Activated T-cell treated with anti-CD3 and anti-CD28 coated beads for 48 hours (primary cell): ENCODE data around the gene PCDHB11.
"Not testable (repeated sequence)": the region's sequence is repeated elsewhere in the genome, so short reads cannot be mapped to it uniquely, and the experiment has no call there.

Experiments
- DNase-seq: peaks from one replicate; pipeline ENCODE4 v3.0.0-alpha.2; 2020; ENCODE audit warnings: low read depth

PCDHB11 gene

GRCh38 chr5:141241496-141241895 is 42.1 kb downstream of the PCDHB11 start:
- DNase-seq: no peak

- DNase-seq: no peak
These were observed 45.9 kb downstream of the PCDHB11 start, which contains the start of gene PCDHB15 for GRCh38 chr5:141245250-141245717. PCDHB15 (plus strand) TSS chr5:141245395; CDS start chr5:141245579, 184 bp downstream.

- not testable (repeated sequence) for DNase-seq
These were observed 47.5 kb downstream of the PCDHB11 start for GRCh38 chr5:141246971-141247370.

GRCh38 chr5:141247434-141247833 is 48.0 kb downstream of the PCDHB11 start:
- DNase-seq: not testable (repeated sequence)

- DNase-seq: no peak
These were observed 51.1 kb downstream of the PCDHB11 start for GRCh38 chr5:141250576-141250975.
